ENCODE results near the gene HDAC10. TPM values are rescaled to one million over a fixed set of nuclear protein-coding genes. Genes with fewer than 3 reads are reported as not detected.

The HDAC10 gene
- total and polyA plus RNA-seq, 10 of the 15 experiments (the other 5 are each of a cell fraction or from before 2014, with no cell fraction given) = 0.26 to 48.6 (median 5.0) TPM

DNA sequence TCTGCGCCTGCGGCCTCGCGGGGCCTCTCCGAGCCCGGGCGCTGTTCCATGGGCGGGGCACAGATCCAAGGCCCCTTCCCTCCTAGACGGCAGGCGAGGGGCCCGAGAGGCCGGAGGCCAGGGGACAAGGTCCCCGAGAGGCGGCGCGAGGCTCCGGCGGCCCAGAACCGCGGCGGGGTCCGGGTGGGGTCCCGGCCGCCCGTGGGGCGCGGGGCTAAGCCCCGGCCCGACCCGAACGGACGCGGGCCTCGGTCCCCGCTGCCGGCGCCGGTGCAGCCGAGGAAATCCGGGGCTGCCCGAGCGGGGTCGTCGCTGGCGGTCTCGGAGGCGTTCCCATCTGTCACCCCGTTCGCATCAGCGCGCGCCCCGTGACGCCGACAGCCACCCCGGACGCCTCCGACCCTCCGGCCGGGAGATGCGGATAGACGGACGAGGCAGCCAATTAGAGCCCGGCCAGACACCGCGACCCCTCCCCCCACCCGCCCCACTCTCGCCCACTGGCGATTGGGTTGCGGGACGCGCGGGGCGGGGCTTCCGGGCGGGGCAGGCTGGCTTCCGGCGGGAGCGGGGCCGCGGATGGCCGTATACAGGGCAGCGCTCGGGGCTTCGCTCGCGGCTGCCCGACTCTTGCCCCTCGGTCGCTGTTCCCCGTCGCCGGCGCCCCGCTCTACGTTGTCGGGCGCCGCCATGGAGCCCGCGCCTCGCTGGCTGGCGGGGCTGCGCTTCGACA, 50.4 kb downstream of the HDAC10 start, which contains the start of gene SELENOO (continued):
- TF ChIP-seq MXI1 (IDR thresholded peaks at IDR 0.05; ENCODE audit: low read depth, low read length) (peak; percentile 28; the same call in 1 of the 2 replicates), TARDBP (IDR thresholded peaks at IDR 0.05; ENCODE audit: borderline replicate concordance) (no peak), BHLHE40 (IDR thresholded peaks at IDR 0.05; ENCODE audit: borderline replicate concordance in 1 of 2, low read depth in 2 of 2, low read length in 1 of 2) (peak in 1 of 2 experiments; percentile 29; a peak in 1 of 4 replicates), STAT1 (conservative IDR thresholded peaks at IDR 0.05) (0 out of 2 replicates have a peak, but pooled peaks have one; percentile 31), PKNOX1 (IDR thresholded peaks at IDR 0.05) (peak; percentile 97), NFYB (IDR thresholded peaks at IDR 0.05; ENCODE audit: insufficient read depth, low read depth, low read length) (peak; percentile 81), GABPA (IDR thresholded peaks at IDR 0.05; ENCODE audit: low read depth) (peak; percentile 89), EED (IDR thresholded peaks at IDR 0.05; ENCODE audit: low read depth) (no peak), TCF7 (IDR thresholded peaks at IDR 0.05; ENCODE audit: borderline replicate concordance) (no peak), DPF2 (IDR thresholded peaks at IDR 0.05) (peak; percentile 91), GATAD2B (conservative IDR thresholded peaks at IDR 0.05; ENCODE audit: low read depth) (peak; percentile 78), TCF3 (IDR thresholded peaks at IDR 0.05; ENCODE audit: borderline replicate concordance, insufficient read depth, low read depth, low read length) (no peak), JUND (IDR thresholded peaks at IDR 0.05; ENCODE audit: low read depth, low read length) (no peak), YY1 (IDR thresholded peaks at IDR 0.05; ENCODE audit: low read depth, low read length) (peak; percentile 90), SIX5 (IDR thresholded peaks at IDR 0.05; ENCODE audit: low read depth, low read length, severe bottlenecking) (peak; percentile 63), LARP7 (IDR thresholded peaks at IDR 0.05) (peak; percentile 35; the same call in 1 of the 2 replicates)
- TF ChIP-seq, protein P1, sequence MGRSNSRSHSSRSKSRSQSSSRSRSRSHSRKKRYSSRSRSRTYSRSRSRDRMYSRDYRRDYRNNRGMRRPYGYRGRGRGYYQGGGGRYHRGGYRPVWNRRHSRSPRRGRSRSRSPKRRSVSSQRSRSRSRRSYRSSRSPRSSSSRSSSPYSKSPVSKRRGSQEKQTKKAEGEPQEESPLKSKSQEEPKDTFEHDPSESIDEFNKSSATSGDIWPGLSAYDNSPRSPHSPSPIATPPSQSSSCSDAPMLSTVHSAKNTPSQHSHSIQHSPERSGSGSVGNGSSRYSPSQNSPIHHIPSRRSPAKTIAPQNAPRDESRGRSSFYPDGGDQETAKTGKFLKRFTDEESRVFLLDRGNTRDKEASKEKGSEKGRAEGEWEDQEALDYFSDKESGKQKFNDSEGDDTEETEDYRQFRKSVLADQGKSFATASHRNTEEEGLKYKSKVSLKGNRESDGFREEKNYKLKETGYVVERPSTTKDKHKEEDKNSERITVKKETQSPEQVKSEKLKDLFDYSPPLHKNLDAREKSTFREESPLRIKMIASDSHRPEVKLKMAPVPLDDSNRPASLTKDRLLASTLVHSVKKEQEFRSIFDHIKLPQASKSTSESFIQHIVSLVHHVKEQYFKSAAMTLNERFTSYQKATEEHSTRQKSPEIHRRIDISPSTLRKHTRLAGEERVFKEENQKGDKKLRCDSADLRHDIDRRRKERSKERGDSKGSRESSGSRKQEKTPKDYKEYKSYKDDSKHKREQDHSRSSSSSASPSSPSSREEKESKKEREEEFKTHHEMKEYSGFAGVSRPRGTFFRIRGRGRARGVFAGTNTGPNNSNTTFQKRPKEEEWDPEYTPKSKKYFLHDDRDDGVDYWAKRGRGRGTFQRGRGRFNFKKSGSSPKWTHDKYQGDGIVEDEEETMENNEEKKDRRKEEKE (IDR thresholded peaks at IDR 0.05) = 0 out of 2 replicates have a peak, but pooled peaks have one; percentile 11
- TF ChIP-seq, protein P2, sequence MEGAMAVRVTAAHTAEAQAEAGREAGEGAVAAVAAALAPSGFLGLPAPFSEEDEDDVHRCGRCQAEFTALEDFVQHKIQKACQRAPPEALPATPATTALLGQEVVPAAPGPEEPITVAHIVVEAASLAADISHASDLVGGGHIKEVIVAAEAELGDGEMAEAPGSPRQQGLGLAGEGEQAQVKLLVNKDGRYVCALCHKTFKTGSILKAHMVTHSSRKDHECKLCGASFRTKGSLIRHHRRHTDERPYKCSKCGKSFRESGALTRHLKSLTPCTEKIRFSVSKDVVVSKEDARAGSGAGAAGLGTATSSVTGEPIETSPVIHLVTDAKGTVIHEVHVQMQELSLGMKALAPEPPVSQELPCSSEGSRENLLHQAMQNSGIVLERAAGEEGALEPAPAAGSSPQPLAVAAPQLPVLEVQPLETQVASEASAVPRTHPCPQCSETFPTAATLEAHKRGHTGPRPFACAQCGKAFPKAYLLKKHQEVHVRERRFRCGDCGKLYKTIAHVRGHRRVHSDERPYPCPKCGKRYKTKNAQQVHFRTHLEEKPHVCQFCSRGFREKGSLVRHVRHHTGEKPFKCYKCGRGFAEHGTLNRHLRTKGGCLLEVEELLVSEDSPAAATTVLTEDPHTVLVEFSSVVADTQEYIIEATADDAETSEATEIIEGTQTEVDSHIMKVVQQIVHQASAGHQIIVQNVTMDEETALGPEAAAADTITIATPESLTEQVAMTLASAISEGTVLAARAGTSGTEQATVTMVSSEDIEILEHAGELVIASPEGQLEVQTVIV (IDR thresholded peaks at IDR 0.05; ENCODE audit: borderline replicate concordance, partially characterized antibody) = no peak
- TF ChIP-seq, protein P3, sequence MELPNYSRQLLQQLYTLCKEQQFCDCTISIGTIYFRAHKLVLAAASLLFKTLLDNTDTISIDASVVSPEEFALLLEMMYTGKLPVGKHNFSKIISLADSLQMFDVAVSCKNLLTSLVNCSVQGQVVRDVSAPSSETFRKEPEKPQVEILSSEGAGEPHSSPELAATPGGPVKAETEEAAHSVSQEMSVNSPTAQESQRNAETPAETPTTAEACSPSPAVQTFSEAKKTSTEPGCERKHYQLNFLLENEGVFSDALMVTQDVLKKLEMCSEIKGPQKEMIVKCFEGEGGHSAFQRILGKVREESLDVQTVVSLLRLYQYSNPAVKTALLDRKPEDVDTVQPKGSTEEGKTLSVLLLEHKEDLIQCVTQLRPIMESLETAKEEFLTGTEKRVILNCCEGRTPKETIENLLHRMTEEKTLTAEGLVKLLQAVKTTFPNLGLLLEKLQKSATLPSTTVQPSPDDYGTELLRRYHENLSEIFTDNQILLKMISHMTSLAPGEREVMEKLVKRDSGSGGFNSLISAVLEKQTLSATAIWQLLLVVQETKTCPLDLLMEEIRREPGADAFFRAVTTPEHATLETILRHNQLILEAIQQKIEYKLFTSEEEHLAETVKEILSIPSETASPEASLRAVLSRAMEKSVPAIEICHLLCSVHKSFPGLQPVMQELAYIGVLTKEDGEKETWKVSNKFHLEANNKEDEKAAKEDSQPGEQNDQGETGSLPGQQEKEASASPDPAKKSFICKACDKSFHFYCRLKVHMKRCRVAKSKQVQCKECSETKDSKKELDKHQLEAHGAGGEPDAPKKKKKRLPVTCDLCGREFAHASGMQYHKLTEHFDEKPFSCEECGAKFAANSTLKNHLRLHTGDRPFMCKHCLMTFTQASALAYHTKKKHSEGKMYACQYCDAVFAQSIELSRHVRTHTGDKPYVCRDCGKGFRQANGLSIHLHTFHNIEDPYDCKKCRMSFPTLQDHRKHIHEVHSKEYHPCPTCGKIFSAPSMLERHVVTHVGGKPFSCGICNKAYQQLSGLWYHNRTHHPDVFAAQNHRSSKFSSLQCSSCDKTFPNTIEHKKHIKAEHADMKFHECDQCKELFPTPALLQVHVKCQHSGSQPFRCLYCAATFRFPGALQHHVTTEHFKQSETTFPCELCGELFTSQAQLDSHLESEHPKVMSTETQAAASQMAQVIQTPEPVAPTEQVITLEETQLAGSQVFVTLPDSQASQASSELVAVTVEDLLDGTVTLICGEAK (IDR thresholded peaks at IDR 0.05; ENCODE audit: borderline replicate concordance) = peak; percentile 80

All from GM12878 (cell line).